ENCODE data around the gene ISCU.
"Not testable (repeated sequence)": the region's sequence is repeated elsewhere in the genome, so short reads cannot be mapped to it uniquely, and the experiment has no call there.

The ISCU gene

GRCh38 chr12:108573317-108573716 is 10.9 kb downstream of the ISCU start:
- no peak for TF ChIP-seq CTCF (IDR thresholded peaks at IDR 0.05; ENCODE audit: borderline replicate concordance, control extremely low read depth, extremely low read depth, insufficient read depth, missing control alignments)
- DNase-seq (ENCODE audit: low spot score), result no peak
- in situ Hi-C loops (cut with MboI; ENCODE audit: low sequenced_read_pairs, unreplicated experiment), result loop anchor here (25.0 kb wide), 1 partner anchor 514 kb away; the partner anchor contains the start of genes ALKBH2 and UNG

GRCh38 chr12:108574276-108574675 is 11.9 kb downstream of the ISCU start:
- in situ Hi-C loops (cut with MboI; ENCODE audit: low sequenced_read_pairs, unreplicated experiment), result loop anchor here (25.0 kb wide), 1 partner anchor 513 kb away; the partner anchor contains the start of genes ALKBH2 and UNG
- not testable (repeated sequence) for DNase-seq (ENCODE audit: low spot score)

- in situ Hi-C loops (cut with MboI; ENCODE audit: low sequenced_read_pairs, unreplicated experiment), result no loop called here
- no peak for DNase-seq (ENCODE audit: low spot score)
- TF ChIP-seq CTCF (IDR thresholded peaks at IDR 0.05; ENCODE audit: borderline replicate concordance, control extremely low read depth, extremely low read depth, insufficient read depth, missing control alignments), result no peak
These were observed 13.0 kb downstream of the ISCU start for GRCh38 chr12:108575199-108575912.

- in situ Hi-C loops (cut with MboI; ENCODE audit: low sequenced_read_pairs, unreplicated experiment), result no loop called here
- peak; percentile 8 for DNase-seq (ENCODE audit: low spot score)
- TF ChIP-seq CTCF (IDR thresholded peaks at IDR 0.05; ENCODE audit: borderline replicate concordance, control extremely low read depth, extremely low read depth, insufficient read depth, missing control alignments), result no peak
These were observed 14.4 kb downstream of the ISCU start for GRCh38 chr12:108576660-108577234.

GRCh38 chr12:108577458-108577857 is 15.1 kb downstream of the ISCU start:
- no peak for DNase-seq (ENCODE audit: low spot score)
- in situ Hi-C loops (cut with MboI; ENCODE audit: low sequenced_read_pairs, unreplicated experiment), result no loop called here
- no peak for TF ChIP-seq CTCF (IDR thresholded peaks at IDR 0.05; ENCODE audit: borderline replicate concordance, control extremely low read depth, extremely low read depth, insufficient read depth, missing control alignments)

- no peak for DNase-seq (ENCODE audit: low spot score)
- in situ Hi-C loops (cut with MboI; ENCODE audit: low sequenced_read_pairs, unreplicated experiment), result no loop called here
- no peak for TF ChIP-seq CTCF (IDR thresholded peaks at IDR 0.05; ENCODE audit: borderline replicate concordance, control extremely low read depth, extremely low read depth, insufficient read depth, missing control alignments)
These were observed 15.9 kb downstream of the ISCU start for GRCh38 chr12:108578264-108578663.

- in situ Hi-C loops (cut with MboI; ENCODE audit: low sequenced_read_pairs, unreplicated experiment), result no loop called here
- TF ChIP-seq CTCF (IDR thresholded peaks at IDR 0.05; ENCODE audit: borderline replicate concordance, control extremely low read depth, extremely low read depth, insufficient read depth, missing control alignments), result no peak
- DNase-seq (ENCODE audit: low spot score), result no peak
These were observed 16.4 kb downstream of the ISCU start for GRCh38 chr12:108578813-108579212.
